ENCODE results near the gene MARCO. TPM values are rescaled to one million over a fixed set of nuclear protein-coding genes. Genes with fewer than 3 reads are reported as not detected.

MARCO gene
- total and polyA plus RNA-seq, 10 of the 15 experiments (the other 5 are each of a cell fraction or from before 2014, with no cell fraction given) = 0.13 to 0.67 (median 0.32) TPM; not detected in 5

DNA sequence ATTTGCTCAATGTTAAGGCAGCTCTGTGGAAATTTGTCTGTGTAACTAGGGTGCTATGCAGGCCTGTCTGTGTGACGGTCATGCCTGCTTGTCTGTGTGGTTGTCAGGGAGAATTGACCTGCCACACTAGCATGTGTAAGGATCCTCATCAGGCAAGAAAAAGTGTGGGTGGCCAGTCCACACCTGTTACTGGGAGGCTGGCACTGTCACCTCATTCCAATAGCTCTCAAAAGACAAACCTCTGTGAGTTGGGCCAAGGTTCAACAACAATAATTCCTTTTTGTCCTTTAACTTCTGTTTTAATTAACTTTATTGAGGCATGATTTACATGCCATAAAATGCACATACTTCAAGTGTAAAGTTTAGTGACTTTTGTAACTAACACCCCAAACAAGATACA lies 4.2 kb upstream of the MARCO start:
- no peak for TF ChIP-seq STAT3 (IDR thresholded peaks at IDR 0.05; ENCODE audit: low read depth, low read length)
- no peak for TF ChIP-seq ZNF217 (IDR thresholded peaks at IDR 0.05)
- TF ChIP-seq TCF12 (IDR thresholded peaks at IDR 0.05; ENCODE audit: low read depth, low read length) = no peak
- no peak for TF ChIP-seq IKZF2 (IDR thresholded peaks at IDR 0.05)
- TF ChIP-seq, protein P1, sequence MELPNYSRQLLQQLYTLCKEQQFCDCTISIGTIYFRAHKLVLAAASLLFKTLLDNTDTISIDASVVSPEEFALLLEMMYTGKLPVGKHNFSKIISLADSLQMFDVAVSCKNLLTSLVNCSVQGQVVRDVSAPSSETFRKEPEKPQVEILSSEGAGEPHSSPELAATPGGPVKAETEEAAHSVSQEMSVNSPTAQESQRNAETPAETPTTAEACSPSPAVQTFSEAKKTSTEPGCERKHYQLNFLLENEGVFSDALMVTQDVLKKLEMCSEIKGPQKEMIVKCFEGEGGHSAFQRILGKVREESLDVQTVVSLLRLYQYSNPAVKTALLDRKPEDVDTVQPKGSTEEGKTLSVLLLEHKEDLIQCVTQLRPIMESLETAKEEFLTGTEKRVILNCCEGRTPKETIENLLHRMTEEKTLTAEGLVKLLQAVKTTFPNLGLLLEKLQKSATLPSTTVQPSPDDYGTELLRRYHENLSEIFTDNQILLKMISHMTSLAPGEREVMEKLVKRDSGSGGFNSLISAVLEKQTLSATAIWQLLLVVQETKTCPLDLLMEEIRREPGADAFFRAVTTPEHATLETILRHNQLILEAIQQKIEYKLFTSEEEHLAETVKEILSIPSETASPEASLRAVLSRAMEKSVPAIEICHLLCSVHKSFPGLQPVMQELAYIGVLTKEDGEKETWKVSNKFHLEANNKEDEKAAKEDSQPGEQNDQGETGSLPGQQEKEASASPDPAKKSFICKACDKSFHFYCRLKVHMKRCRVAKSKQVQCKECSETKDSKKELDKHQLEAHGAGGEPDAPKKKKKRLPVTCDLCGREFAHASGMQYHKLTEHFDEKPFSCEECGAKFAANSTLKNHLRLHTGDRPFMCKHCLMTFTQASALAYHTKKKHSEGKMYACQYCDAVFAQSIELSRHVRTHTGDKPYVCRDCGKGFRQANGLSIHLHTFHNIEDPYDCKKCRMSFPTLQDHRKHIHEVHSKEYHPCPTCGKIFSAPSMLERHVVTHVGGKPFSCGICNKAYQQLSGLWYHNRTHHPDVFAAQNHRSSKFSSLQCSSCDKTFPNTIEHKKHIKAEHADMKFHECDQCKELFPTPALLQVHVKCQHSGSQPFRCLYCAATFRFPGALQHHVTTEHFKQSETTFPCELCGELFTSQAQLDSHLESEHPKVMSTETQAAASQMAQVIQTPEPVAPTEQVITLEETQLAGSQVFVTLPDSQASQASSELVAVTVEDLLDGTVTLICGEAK (IDR thresholded peaks at IDR 0.05; ENCODE audit: borderline replicate concordance) = no peak
- Histone ChIP-seq H3K4me1 (ENCODE audit: control insufficient read depth, insufficient read depth, low read length) (no peaks in the 10 kb centered on the region), H3K36me3 (ENCODE audit: control insufficient read depth in 2 of 2, insufficient read depth in 2 of 2, low read length in 1 of 2) (no peaks in the 10 kb centered on the region), H3K4me2 (ENCODE audit: control insufficient read depth, insufficient read depth) (no peak overlapping the region), H3K9me3 (replicated peaks; ENCODE audit: control insufficient read depth, insufficient read depth, low read length) (no peaks in the 10 kb centered on the region; the same call in 2 of the 3 replicates), H3K79me2 (ENCODE audit: control insufficient read depth, insufficient read depth, low read length) (no peaks in the 10 kb centered on the region), H3K27ac (ENCODE audit: control insufficient read depth, insufficient read depth) (no peak overlapping the region), H2AFZ (ENCODE audit: control insufficient read depth, low read depth, low read length) (no peak overlapping the region), H3K9ac (ENCODE audit: control insufficient read depth, insufficient read depth, low read length) (no peak overlapping the region), H3K4me3 (no peak overlapping the region), H4K20me1 (ENCODE audit: control insufficient read depth, insufficient read depth) (no peaks in the 10 kb centered on the region), H3K27me3 (replicated peaks in 1 of 2; ENCODE audit: control insufficient read depth in 2 of 2, insufficient read depth in 2 of 2, low read length in 1 of 2) (peaks cover 0 to 4% of the 10 kb centered on the region in 2 experiments; a peak in 1 of 4 replicates)
- WGBS (ENCODE audit: insufficient coverage, insufficient replicate concordance, low lambda C conversion rate, missing lambda C conversion rate) = 43% methylated on average over 1 of the region's 1 CpG
- POLR2A ChIA-PET = interaction anchor here (0.6 kb wide), 1 partner anchor 44 kb away, joined by 3 read pairs; no protein-coding TSS in a partner anchor
- no peak for DNase-seq (ENCODE audit: low read depth, low spot score)
- intact Hi-C loops (cut with micrococcal nuclease; ENCODE audit: unreplicated experiment) (no loop called here), in situ Hi-C loops (cut with MboI) (no loop called here)
- CTCF ChIA-PET = no interaction called here
- no peak for ATAC-seq
- BruUV-seq (replicated peaks) = no TSS peak
- RAD21 ChIA-PET (ENCODE audit: unreplicated experiment) = no interaction called here
- SMC1A ChIA-PET (ENCODE audit: uncharacterized antibody, unreplicated experiment) = no interaction called here
- FAIRE-seq = no peak
